NB4 (cell line): ENCODE results near the gene MYRF.
A peak's percentile ranks its signal among the peaks of the same experiment; 100 is the strongest.

Experiments
- DNase-seq: peaks from one replicate; pipeline ENCODE4 v3.0.0; 2010; ENCODE audit warnings: low read depth
- H3K4me3 ChIP-seq: one replicate; pipeline ENCODE4 v1.5.1; 2011; ENCODE audit warnings: mild to moderate bottlenecking, low read depth, low read length, moderate library complexity
- CTCF ChIP-seq: IDR thresholded peaks from one replicate; pipeline ENCODE4 v1.5.1; 2012; ENCODE audit warnings: low read depth, low read length
- MAX ChIP-seq: IDR thresholded peaks from 2 replicates; pipeline ENCODE4 v1.6.1; 2011; ENCODE audit warnings: low read depth, low read length
- MYC ChIP-seq: IDR thresholded peaks from 2 replicates; pipeline ENCODE4 v1.6.1; 2011; ENCODE audit warnings: low read depth, low read length
- POLR2A ChIP-seq: IDR thresholded peaks from 2 replicates; pipeline ENCODE4 v1.6.1; 2011; ENCODE audit warnings: mild to moderate bottlenecking; ENCODE audit not compliant: insufficient read length; ENCODE audit errors: extremely low read depth

Gene MYRF

GRCh38 chr11:61775106-61775505 lies 22.7 kb downstream of the MYRF start:
- no peak for DNase-seq
- TF ChIP-seq POLR2A (no peak), CTCF (no peak), MYC (no peak), MAX (no peak)
- H3K4me3 ChIP-seq: no peak overlapping the region

GRCh38 chr11:61775606-61776554 lies 23.4 kb downstream of the MYRF start:
- H3K4me3 ChIP-seq: no peak overlapping the region
- DNase-seq: peak; percentile 43
- TF ChIP-seq CTCF: no peak
- TF ChIP-seq MYC: no peak
- no peak for TF ChIP-seq POLR2A
- TF ChIP-seq MAX: no peak

GRCh38 chr11:61776561-61777075 lies 24.2 kb downstream of the MYRF start:
- peak; percentile 89 for DNase-seq
- TF ChIP-seq CTCF (peak; percentile 97), MYC (peak; percentile 53; the same call in 1 of the 2 replicates), POLR2A (no peak)
- H3K4me3 ChIP-seq: no peak overlapping the region

GRCh38 chr11:61777234-61778090 lies 25.0 kb downstream of the MYRF start:
- no peak for TF ChIP-seq MYC
- TF ChIP-seq POLR2A: no peak
- no peak for TF ChIP-seq MAX
- no peak for TF ChIP-seq CTCF
- no peak for DNase-seq
- no peak overlapping the region for H3K4me3 ChIP-seq

- TF ChIP-seq MAX (no peak), MYC (no peak), POLR2A (no peak), CTCF (no peak)
- no peak for DNase-seq
- no peak overlapping the region for H3K4me3 ChIP-seq
Measured at GRCh38 chr11:61778357-61778886, 26.0 kb downstream of the MYRF start.
